Transverse colon (tissue), 4 donors: ENCODE results near the gene RCAN2. TPM values are rescaled to one million over a fixed set of nuclear protein-coding genes. Genes with fewer than 3 reads are reported as not detected.

ENCODE experiments used
- DNase-seq: peaks from one replicate; pipeline ENCODE4 v3.0.0-alpha.2; 2019
- H3K27ac ChIP-seq, 4 donors: fragments of 200-600 bp; sonication (generic); 2 replicates each; pipeline ENCODE4 v1.5.1; 2016 to 2018; ENCODE audit warnings: inconsistent platforms in 4 of 4
- H3K27me3 ChIP-seq: fragments of 200-600 bp; sonication (generic); 2 replicates; pipeline ENCODE4 v1.5.1; 2017; ENCODE audit warnings: inconsistent platforms
- H3K36me3 ChIP-seq, 4 donors: fragments of 200-600 bp; sonication (generic); 2 replicates each; pipeline ENCODE4 v1.5.1; 2017 to 2019; ENCODE audit warnings: inconsistent platforms in 4 of 4
- H3K4me1 ChIP-seq, 4 donors: fragments of 200-600 bp; sonication (generic); 2 replicates each; pipeline ENCODE4 v1.5.1; 2017 to 2020; ENCODE audit warnings: inconsistent platforms in 4 of 4
- H3K4me3 ChIP-seq, 4 donors: fragments of 200-600 bp; sonication (generic); 1 replicate in 1 of 4; 2 replicates in 3 of 4; pipeline versions ENCODE4 v1.5.1 to v1.6.1; 2017 to 2019; ENCODE audit warnings: inconsistent platforms in 4 of 4
- H3K9me3 ChIP-seq, 2 donors: fragments of 200-600 bp; sonication (generic); 2 replicates each; pipeline ENCODE4 v1.5.1; 2017 to 2019; ENCODE audit warnings: inconsistent platforms in 2 of 2
- CTCF ChIP-seq, 5 experiments: fragments of 200-600 bp in 3 of 5; fragments of 450-650 bp in 2 of 5; sonication (generic) in 3 of 5; IDR thresholded peaks; 1 replicate in 2 of 5; 2 replicates in 3 of 5; pipeline ENCODE4 v1.5.1; 2016 to 2017; ENCODE audit warnings: antibody characterized with exemption in 5 of 5, inconsistent platforms in 3 of 5, mild to moderate bottlenecking in 2 of 5, moderate library complexity in 1 of 5
- EP300 ChIP-seq: sonication (generic); formaldehyde crosslinking; IDR thresholded peaks from one replicate; pipeline ENCODE4 v1.6.1; 2017; ENCODE audit warnings: antibody characterized with exemption, low read depth
- POLR2A ChIP-seq: fragments of 450-650 bp; IDR thresholded peaks from one replicate; pipeline ENCODE4 v1.6.1; 2016; ENCODE audit warnings: antibody characterized with exemption, mild to moderate bottlenecking, moderate library complexity
- POLR2AphosphoS5 ChIP-seq, 3 donors: sonication (generic); formaldehyde crosslinking; IDR thresholded peaks; one replicate each; pipeline ENCODE4 v1.6.1; 2016; ENCODE audit warnings: antibody characterized with exemption in 3 of 3
- WGBS, 2 donors: methylation state at CpG; one replicate each; pipeline ENCODE4 v1.1.5; 2018; ENCODE audit warnings: low coverage in 1 of 2; 5-methylcytosine and 5-hydroxymethylcytosine counted together
- in situ Hi-C, 4 donors: fragments of 200-750 bp; cut with MboI; loops; one replicate each; pipeline versions ENCODE4 v1.15.0 to v1.15.1; 2017; ENCODE audit warnings: low sequenced_read_pairs in 3 of 4, low pct_ligation_motif_present in 1 of 4, low pct_unique_long_range_greater_than_20kb in 1 of 4
- intact Hi-C: fragments of 100-400 bp; cut with DNase I; formaldehyde crosslinking; loops from one replicate; pipeline ENCODE4 v1.15.1; 2023; ENCODE audit warnings: low total_unique reads
- total RNA-seq, 4 donors: library from RNA; depleted of rRNA; stranded (reverse); fragments of >200 nt; gene quantifications; one replicate each; pipeline ENCODE4 v1.1.0, GENCODE V29; 2016

Gene RCAN2
- total RNA-seq, 4 donors from 2014 or later = 1.9 to 9.5 (median 7.5) TPM

- Histone ChIP-seq H3K9me3 (no peaks in the 10 kb centered on the region), H3K4me1 (no peaks in the 10 kb centered on the region), H3K27ac (no peak overlapping the region), H3K4me3 (no peak overlapping the region), H3K27me3 (no peaks in the 10 kb centered on the region), H3K36me3 (no peaks in the 10 kb centered on the region)
- no peak for TF ChIP-seq POLR2AphosphoS5 (IDR thresholded peaks at IDR 0.05)
- TF ChIP-seq EP300 = no peak
- TF ChIP-seq CTCF (IDR thresholded peaks at IDR 0.05) = no peak
- TF ChIP-seq POLR2A = no peak
- no peak for DNase-seq
- in situ Hi-C loops = no loop called here
- intact Hi-C loops = no loop called here
Observed at GRCh38 chr6:46299253-46299652, 192.0 kb downstream of the RCAN2 start.

- WGBS, 2 donors = 0 to 43% methylated on average over 1 of the region's 1 CpG
- in situ Hi-C loops = no loop called here
- H3K9me3 ChIP-seq = no peaks in the 10 kb centered on the region
- DNase-seq = no peak
- no peaks in the 10 kb centered on the region for H3K36me3 ChIP-seq
- intact Hi-C loops = no loop called here
- H3K4me1 ChIP-seq = no peaks in the 10 kb centered on the region
- TF ChIP-seq CTCF (IDR thresholded peaks at IDR 0.05) (no peak), POLR2AphosphoS5 (IDR thresholded peaks at IDR 0.05) (no peak), EP300 (no peak), POLR2A (no peak)
- H3K4me3 ChIP-seq = no peak overlapping the region
- H3K27ac ChIP-seq = no peak overlapping the region
- no peaks in the 10 kb centered on the region for H3K27me3 ChIP-seq
Observed at GRCh38 chr6:46296586-46296985, 194.7 kb downstream of the RCAN2 start.

GRCh38 chr6:46293641-46294316 lies 197.5 kb downstream of the RCAN2 start:
- WGBS, 2 donors = 82 to 83% methylated on average over 5 of the region's 5 CpGs
- no peak overlapping the region for H3K27ac ChIP-seq
- in situ Hi-C loops = no loop called here

GRCh38 chr6:46291880-46292279 lies 199.4 kb downstream of the RCAN2 start:
- intact Hi-C loops = no loop called here
- 91% methylated on average over 2 of the region's 2 CpGs; no CpG with 5 or more reads in 1 of the 2 donors for WGBS, 2 donors
- no peak for TF ChIP-seq CTCF (IDR thresholded peaks at IDR 0.05)
- no peak for TF ChIP-seq EP300
- no peak for TF ChIP-seq POLR2A
- no peak for TF ChIP-seq POLR2AphosphoS5 (IDR thresholded peaks at IDR 0.05)
- no peak for DNase-seq
- Histone ChIP-seq H3K36me3 (no peaks in the 10 kb centered on the region), H3K4me1 (no peaks in the 10 kb centered on the region), H3K9me3 (no peaks in the 10 kb centered on the region), H3K27me3 (no peaks in the 10 kb centered on the region), H3K27ac (no peak overlapping the region), H3K4me3 (no peak overlapping the region)
- in situ Hi-C loops = no loop called here

More at GRCh38 chr6:46293641-46294316, 197.5 kb downstream of the RCAN2 start:
- H3K27me3 ChIP-seq = no peaks in the 10 kb centered on the region
- TF ChIP-seq POLR2A (no peak), CTCF (IDR thresholded peaks at IDR 0.05) (no peak), EP300 (no peak), POLR2AphosphoS5 (IDR thresholded peaks at IDR 0.05) (no peak)
- H3K9me3 ChIP-seq = no peaks in the 10 kb centered on the region
- H3K36me3 ChIP-seq = no peaks in the 10 kb centered on the region
- DNase-seq = no peak
- H3K4me1 ChIP-seq = no peaks in the 10 kb centered on the region
- H3K4me3 ChIP-seq = no peak overlapping the region
- intact Hi-C loops = no loop called here
